HepG2 (cell line): ENCODE data around the gene SLCO6A1. TPM values are rescaled to one million over a fixed set of nuclear protein-coding genes. Genes with fewer than 3 reads are reported as not detected.
A peak's percentile ranks its signal among the peaks of the same experiment; 100 is the strongest.

Experiments
- ATAC-seq: fragments of 200-7000 bp; cut with Tn5 transposase; 3 replicates; pipeline ENCODE4 v1.9.1; 2020; ENCODE audit warnings: mild to moderate bottlenecking, moderate library complexity
- BruUV-seq: library from RNA; stranded (reverse); fragments of 400-500 nt; replicated peaks from 2 replicates; lab custom pipeline; 2021; lab: Mats Ljungman, UMichigan
- CTCF ChIA-PET: fragments of 300-600 bp; formaldehyde crosslinking; extraction: SDS; loops from one replicate; lab custom pipeline; 2021; ENCODE audit warnings: low total read pairs, inconsistent platforms, low intra/inter-chr PET ratio; lab: Yijun Ruan, JAX
- POLR2A ChIA-PET: fragments of 350-600 bp; sonication (Branson Sonifier 250); formaldehyde crosslinking; loops from one replicate; lab custom pipeline; 2020; ENCODE audit warnings: antibody characterized with exemption, inconsistent platforms; lab: Yijun Ruan, JAX
- DNase-seq: peaks from one replicate; pipeline ENCODE4 v3.0.0-alpha.2; 2015; ENCODE audit warnings: low spot score
- FAIRE-seq: peaks from 3 replicates; lab custom pipeline; 2011; peaks lifted over from hg19 to GRCh38; lab: Jason Lieb, UNC
- H2AFZ ChIP-seq: one replicate; pipeline ENCODE4 v1.6.1; 2011; ENCODE audit warnings: low read length, inconsistent platforms
- H3K27ac ChIP-seq: fragments of 300-600 bp; 3 replicates; pipeline ENCODE4 v1.8.0; 2011; ENCODE audit warnings: mixed run types, mild to moderate bottlenecking, mixed read lengths, low read length, inconsistent platforms; ENCODE audit not compliant: insufficient read depth; ENCODE audit errors: extremely low read length
- H3K27me3 ChIP-seq, 2 experiments: fragments of 200-600 bp in 1 of 2; 2 replicates in 1 of 2; 3 replicates in 1 of 2; pipeline versions ENCODE4 v1.6.0 to v1.8.0; 2011; ENCODE audit warnings: low read length in 2 of 2, mild to moderate bottlenecking in 2 of 2, moderate library complexity in 2 of 2, inconsistent platforms in 1 of 2; ENCODE audit not compliant: insufficient read depth in 2 of 2, control insufficient read depth in 1 of 2
- H3K36me3 ChIP-seq, 2 experiments: fragments of 200-600 bp in 1 of 2; replicated peaks in 1 of 2; 2 replicates in 1 of 2; 3 replicates in 1 of 2; pipeline versions ENCODE4 v1.5.1 to v1.8.0; 2011; ENCODE audit warnings: low read length in 2 of 2, inconsistent platforms in 1 of 2; ENCODE audit not compliant: insufficient read depth in 2 of 2, control insufficient read depth in 1 of 2
- H3K4me1 ChIP-seq: 2 replicates; pipeline ENCODE4 v1.5.1; 2012; ENCODE audit warnings: low read length, inconsistent platforms; ENCODE audit not compliant: insufficient read depth
- H3K4me2 ChIP-seq: 2 replicates; pipeline ENCODE4 v1.6.0; 2011; ENCODE audit warnings: low read depth, low read length, inconsistent platforms
- H3K4me3 ChIP-seq, 3 experiments: fragments of 200-600 bp in 1 of 3; sonication (generic), shearing (Covaris generic) in 1 of 3; replicated peaks in 1 of 3; 2 replicates each; pipeline ENCODE4 v1.5.1; 2011 to 2016; ENCODE audit warnings: low read length in 3 of 3, inconsistent platforms in 2 of 3, low read depth in 2 of 3, mild to moderate bottlenecking in 2 of 3, control low read depth in 1 of 3, mixed read lengths in 1 of 3; ENCODE audit not compliant: insufficient read depth in 1 of 3
- H3K79me2 ChIP-seq: one replicate; pipeline ENCODE4 v1.6.1; 2011; ENCODE audit warnings: low read length, inconsistent platforms; ENCODE audit not compliant: insufficient read depth
- H3K9ac ChIP-seq: 2 replicates; pipeline ENCODE4 v1.6.0; 2011; ENCODE audit warnings: mild to moderate bottlenecking, low read depth, low read length, inconsistent platforms; ENCODE audit not compliant: insufficient read depth
- H3K9me3 ChIP-seq: 2 replicates; pipeline ENCODE4 v1.5.1; 2012; ENCODE audit warnings: mild to moderate bottlenecking, low read length
- H4K20me1 ChIP-seq: 2 replicates; pipeline ENCODE4 v1.6.0; 2011; ENCODE audit warnings: inconsistent platforms, mild to moderate bottlenecking, low read length, moderate library complexity; ENCODE audit not compliant: insufficient read depth
- HDAC2 ChIP-seq: sonication (generic); formaldehyde crosslinking; IDR thresholded peaks from 2 replicates; pipeline ENCODE4 v1.4.0; 2020; ENCODE audit warnings: missing genetic modification reagents
- MAFF ChIP-seq: IDR thresholded peaks from 2 replicates; pipeline ENCODE4 v1.6.1; 2011; ENCODE audit warnings: low read depth, low read length, improper control_type of control experiment
- MAFK ChIP-seq, 2 experiments: IDR thresholded peaks in 1 of 2; conservative IDR thresholded peaks in 1 of 2; 2 replicates each; pipeline ENCODE4 v1.6.1; 2011; ENCODE audit warnings: improper control_type of control experiment in 2 of 2, low read length in 2 of 2
- SRSF9 ChIP-seq: fragments of 200-400 bp; formaldehyde crosslinking; IDR thresholded peaks from 2 replicates; pipeline ENCODE4 v1.6.1; 2018; ENCODE audit warnings: borderline replicate concordance, mild to moderate bottlenecking, low read depth, low read length; ENCODE audit not compliant: insufficient read depth, poor library complexity, severe bottlenecking
- STAT6 ChIP-seq: sonication (generic); formaldehyde crosslinking; IDR thresholded peaks from 2 replicates; pipeline ENCODE4 v1.4.0; 2020; ENCODE audit warnings: missing genetic modification reagents, mild to moderate bottlenecking, borderline replicate concordance
- ZNF546 ChIP-seq: sonication (generic); formaldehyde crosslinking; conservative IDR thresholded peaks from 2 replicates; pipeline ENCODE4 v1.8.1; 2023; ENCODE audit warnings: mild to moderate bottlenecking, missing genetic modification reagents
- WGBS: methylation state at CpG from one replicate; pipeline ENCODE4 v1.1.6; 2017; ENCODE audit warnings: low lambda C conversion rate; 5-methylcytosine and 5-hydroxymethylcytosine counted together
- in situ Hi-C: cut with HindIII; loops from 2 replicates; pipeline ENCODE4 v1.10.0; 2017; ENCODE audit warnings: low pct_unique_long_range_greater_than_20kb; ENCODE audit not compliant: extremely low pct_ligation_motif_present
- intact Hi-C: fragments of 100-400 bp; cut with micrococcal nuclease; formaldehyde crosslinking; loops from one replicate; pipeline ENCODE4 v1.10.0; 2022; ENCODE audit not compliant: unreplicated experiment
- polyA plus RNA-seq, 8 experiments: library from polyadenylated mRNA; depleted of rRNA in 3 of 8; stranded (reverse) in 7 of 8; unstranded in 1 of 8; fragments of >200 nt; fragmentation: Illumina TruSeq in 4 of 8; extraction: Trizol in 4 of 8; gene quantifications; 2 replicates each; pipeline versions ENCODE4 v1.2.1 to v1.2.3, GENCODE V29; 2011 to 2016; ENCODE audit warnings: low read depth in 4 of 8, missing spikeins in 1 of 8, mixed read lengths in 1 of 8; ENCODE audit not compliant: insufficient read depth in 1 of 8
- total RNA-seq, 5 experiments: library from RNA; depleted of rRNA; stranded (reverse); fragments of >200 nt; fragmentation: Illumina TruSeq; extraction: Trizol; gene quantifications; 2 replicates each; pipeline ENCODE4 v1.2.3, GENCODE V29; 2016; ENCODE audit warnings: low read depth in 1 of 5

The SLCO6A1 gene
- total and polyA plus RNA-seq, 2 of the 13 experiments (the other 11 are each of a cell fraction or from before 2014, with no cell fraction given) = 0.31 to 0.48 TPM

- no peak for TF ChIP-seq STAT6 (CRISPR knock-in tag)
Measured at GRCh38 chr5:102527547-102527946, 28.7 kb upstream of the SLCO6A1 start (continued).

GRCh38 chr5:102523541-102524175 lies 24.9 kb upstream of the SLCO6A1 start:
- 5% methylated on average over 3 of the region's 3 CpGs for whole genome bisulfite sequencing
- TF ChIP-seq MAFK (conservative IDR thresholded peaks at IDR 0.05 in 1 of 2, IDR thresholded peaks at IDR 0.05 in 1 of 2; ENCODE audit: low read length in 2 of 2) (peak; percentile 67 to 85), SRSF9 (no peak), HDAC2 (CRISPR knock-in tag) (no peak), ZNF546 (CRISPR knock-in tag) (no peak), MAFF (peak; percentile 77)
- in situ Hi-C loops = no loop called here
- no peaks in the 10 kb centered on the region; a peak in 1 of 5 replicates for H3K27me3 ChIP-seq
- no peaks in the 10 kb centered on the region for H3K9me3 ChIP-seq
- BruUV-seq = no TSS peak
- no peak overlapping the region for H2AFZ ChIP-seq
- POLR2A ChIA-PET = no interaction called here
- H3K4me1 ChIP-seq = no peaks in the 10 kb centered on the region
- H3K4me2 ChIP-seq = no peak overlapping the region
- H3K9ac ChIP-seq = no peak overlapping the region
- H3K36me3 ChIP-seq = no peaks in the 10 kb centered on the region
- no peaks in the 10 kb centered on the region for H4K20me1 ChIP-seq
- intact Hi-C loops = no loop called here
- FAIRE-seq (no peak), ATAC-seq (no peak), DNase-seq (no peak)
- no peak overlapping the region for H3K27ac ChIP-seq
- no peak overlapping the region for H3K4me3 ChIP-seq
- CTCF ChIA-PET = no interaction called here
- H3K79me2 ChIP-seq = no peaks in the 10 kb centered on the region
